Keratinocyte (primary cell): Measurements from ENCODE around the gene ZNF747. TPM values are rescaled to one million over a fixed set of nuclear protein-coding genes. Genes with fewer than 3 reads are reported as not detected.

Experiments used
- DNase-seq: peaks from one replicate; pipeline ENCODE4 v3.0.0-alpha.2; 2011; ENCODE audit warnings: low read depth, missing footprints, low spot score
- FAIRE-seq: peaks from 2 replicates; lab custom pipeline; 2011; peaks lifted over from hg19 to GRCh38; lab: Jason Lieb, UNC
- H2AFZ ChIP-seq: 2 replicates; pipeline ENCODE4 v1.6.0; 2012; ENCODE audit warnings: low read length, control low read depth, inconsistent platforms; ENCODE audit not compliant: control insufficient read depth
- H3K27ac ChIP-seq: 2 replicates; pipeline ENCODE4 v1.5.1; 2011; ENCODE audit warnings: low read length; ENCODE audit not compliant: control insufficient read depth, insufficient read depth
- H3K27me3 ChIP-seq: 3 replicates; pipeline ENCODE4 v1.6.0; 2011; ENCODE audit warnings: low read length; ENCODE audit not compliant: control insufficient read depth, insufficient read depth; ENCODE audit errors: extremely low read depth
- H3K36me3 ChIP-seq, 2 experiments: 2 replicates in 1 of 2; 3 replicates in 1 of 2; pipeline ENCODE4 v1.5.1; 2011; ENCODE audit warnings: low read length in 2 of 2, mild to moderate bottlenecking in 1 of 2; ENCODE audit not compliant: control insufficient read depth in 2 of 2, insufficient read depth in 2 of 2; ENCODE audit errors: extremely low read depth in 1 of 2
- H3K4me1 ChIP-seq: 3 replicates; pipeline ENCODE4 v1.5.1; 2011; ENCODE audit warnings: low read length; ENCODE audit not compliant: control insufficient read depth, insufficient read depth; ENCODE audit errors: extremely low read depth
- H3K4me2 ChIP-seq: 3 replicates; pipeline ENCODE4 v1.6.0; 2011; ENCODE audit warnings: low read depth, low read length; ENCODE audit not compliant: control insufficient read depth, insufficient read depth; ENCODE audit errors: extremely low read depth
- H3K4me3 ChIP-seq, 3 experiments: fragments of 200-600 bp in 1 of 3; sonication (generic) in 1 of 3; 2 replicates in 2 of 3; 3 replicates in 1 of 3; pipeline ENCODE4 v1.5.1; 2011 to 2016; ENCODE audit warnings: low read length in 3 of 3, mild to moderate bottlenecking in 3 of 3, control low read depth in 2 of 3, inconsistent platforms in 1 of 3, low read depth in 1 of 3, mixed read lengths in 1 of 3, mixed run types in 1 of 3, moderate library complexity in 1 of 3; ENCODE audit not compliant: control insufficient read depth in 2 of 3, insufficient read depth in 2 of 3; ENCODE audit errors: extremely low read depth in 1 of 3
- H3K79me2 ChIP-seq: 2 replicates; pipeline ENCODE4 v1.6.0; 2012; ENCODE audit warnings: low read length; ENCODE audit not compliant: control insufficient read depth, insufficient read depth
- H3K9ac ChIP-seq: 3 replicates; pipeline ENCODE4 v1.6.0; 2011; ENCODE audit warnings: low read length; ENCODE audit not compliant: control insufficient read depth, insufficient read depth; ENCODE audit errors: extremely low read depth
- H3K9me1 ChIP-seq: 3 replicates; pipeline ENCODE4 v1.6.0; 2011; ENCODE audit warnings: low read length; ENCODE audit not compliant: control insufficient read depth, insufficient read depth; ENCODE audit errors: extremely low read depth
- H3K9me3 ChIP-seq: 2 replicates; pipeline ENCODE4 v1.5.1; 2012; ENCODE audit warnings: low read depth, low read length; ENCODE audit not compliant: control insufficient read depth
- H4K20me1 ChIP-seq: 3 replicates; pipeline ENCODE4 v1.6.0; 2011; ENCODE audit warnings: low read length; ENCODE audit not compliant: control insufficient read depth, insufficient read depth; ENCODE audit errors: extremely low read depth
- CTCF ChIP-seq, 3 experiments: IDR thresholded peaks in 1 of 3; conservative IDR thresholded peaks in 1 of 3; optimal IDR thresholded peaks in 1 of 3; 2 replicates in 2 of 3; 3 replicates in 1 of 3; pipeline versions ENCODE3 to v1.5.1; 2011; ENCODE audit warnings: low read length in 3 of 3, mild to moderate bottlenecking in 3 of 3, moderate library complexity in 2 of 3, control low read depth in 1 of 3, inconsistent platforms in 1 of 3; ENCODE audit not compliant: insufficient read depth in 2 of 3; ENCODE audit errors: extremely low read depth in 1 of 3
- EZH2 ChIP-seq: IDR thresholded peaks from one replicate; pipeline ENCODE4 v1.6.1; 2012; ENCODE audit warnings: inconsistent platforms, mild to moderate bottlenecking, low read length, moderate library complexity
- dilution Hi-C: fragments of 300-500 bp; cut with MboI; formaldehyde crosslinking; loops from one replicate; pipeline ENCODE4 v1.7.0; 2020; ENCODE audit warnings: low sequenced_read_pairs; ENCODE audit not compliant: extremely low pct_ligation_motif_present
- polyA plus RNA-seq, 5 experiments: library from polyadenylated mRNA; depleted of rRNA in 3 of 5; stranded (reverse) in 3 of 5; stranded (forward) in 1 of 5; unstranded in 1 of 5; fragments of >200 nt; gene quantifications; 1 replicate in 1 of 5; 2 replicates in 3 of 5; 3 replicates in 1 of 5; pipeline versions ENCODE4 v1.2.1 to v1.2.3, GENCODE V29; 2011 to 2012; ENCODE audit warnings: missing spikeins in 2 of 5, low read depth in 1 of 5, low replicate concordance in 1 of 5

ZNF747 gene
- polyA plus RNA-seq, 1 donor (not counting 4 experiments of a cell fraction or from before 2014, with no cell fraction given) = 2.7 TPM

GRCh38 chr16:30546115-30546514 is 11.5 kb upstream of the ZNF747 start:
- dilution Hi-C loops = no loop called here
- TF ChIP-seq EZH2 (no peak), CTCF (optimal IDR thresholded peaks at IDR 0.05 in 1 of 3, IDR thresholded peaks at IDR 0.05 in 1 of 3, conservative IDR thresholded peaks at IDR 0.05 in 1 of 3; ENCODE audit: extremely low read depth in 1 of 3, insufficient read depth in 2 of 3, low read length in 3 of 3) (no peak)
- DNase-seq (no peak), FAIRE-seq (no peak)
- Histone ChIP-seq H3K36me3 (no peaks in the 10 kb centered on the region), H3K9me3 (no peaks in the 10 kb centered on the region), H3K27me3 (no peaks in the 10 kb centered on the region), H3K4me1 (peaks cover 5% of the 10 kb centered on the region), H3K9ac (no peak overlapping the region), H3K4me2 (no peak overlapping the region), H4K20me1 (no peaks in the 10 kb centered on the region), H3K27ac (no peak overlapping the region), H2AFZ (no peak overlapping the region), H3K79me2 (no peaks in the 10 kb centered on the region), H3K4me3 (no peak overlapping the region), H3K9me1 (no peaks in the 10 kb centered on the region)

- H3K27me3 ChIP-seq = no peaks in the 10 kb centered on the region
- no peak overlapping the region for H3K9ac ChIP-seq
- DNase-seq (no peak), FAIRE-seq (no peak)
- H4K20me1 ChIP-seq = no peaks in the 10 kb centered on the region
- H3K4me2 ChIP-seq = no peak overlapping the region
- H3K9me1 ChIP-seq = no peaks in the 10 kb centered on the region
- H3K27ac ChIP-seq = no peak overlapping the region
- no peaks in the 10 kb centered on the region for H3K36me3 ChIP-seq
- no peaks in the 10 kb centered on the region for H3K9me3 ChIP-seq
- no peak overlapping the region for H3K4me3 ChIP-seq
- no peaks in the 10 kb centered on the region for H3K79me2 ChIP-seq
- dilution Hi-C loops = no loop called here
- H3K4me1 ChIP-seq = no peaks in the 10 kb centered on the region
- no peak overlapping the region for H2AFZ ChIP-seq
- TF ChIP-seq CTCF (optimal IDR thresholded peaks at IDR 0.05 in 1 of 3, IDR thresholded peaks at IDR 0.05 in 1 of 3, conservative IDR thresholded peaks at IDR 0.05 in 1 of 3; ENCODE audit: extremely low read depth in 1 of 3, insufficient read depth in 2 of 3, low read length in 3 of 3) (no peak), EZH2 (no peak)
Observed at GRCh38 chr16:30543067-30543466, 8.4 kb upstream of the ZNF747 start.
